SK-N-MC (cell line): ENCODE results near the gene PRCD.

Experiments used
- EZH2 ChIP-seq: fragments of 200-600 bp; sonication (generic); IDR thresholded peaks from one replicate; pipeline ENCODE4 v1.6.1; 2017; ENCODE audit warnings: antibody characterized with exemption
- POLR2AphosphoS5 ChIP-seq: IDR thresholded peaks from 2 replicates; pipeline ENCODE4 v1.6.1; 2012; ENCODE audit warnings: mild to moderate bottlenecking, low read depth, low read length, borderline replicate concordance

- no peak for TF ChIP-seq POLR2AphosphoS5
- no peak for TF ChIP-seq EZH2
Observed at GRCh38 chr17:76536511-76537287, 3.1 kb upstream of the PRCD start.
